Panc1 (cell line): ENCODE data around the gene CCDC34. TPM values are rescaled to one million over a fixed set of nuclear protein-coding genes. Genes with fewer than 3 reads are reported as not detected.
A peak's percentile ranks its signal among the peaks of the same experiment; 100 is the strongest.

Experiments used
- ATAC-seq: fragments of 200-7000 bp; cut with Tn5 transposase; 2 replicates; pipeline ENCODE4 v1.9.1; 2020; ENCODE audit warnings: mild to moderate bottlenecking, moderate library complexity
- BruUV-seq: library from RNA; stranded (reverse); fragments of 400-500 nt; replicated peaks from 2 replicates; lab custom pipeline; 2021; lab: Mats Ljungman, UMichigan
- CTCF ChIA-PET: fragments of 300-600 bp; sonication (Branson Sonifier 250); formaldehyde crosslinking; loops from one replicate; lab custom pipeline; 2022; ENCODE audit warnings: antibody characterized with exemption; lab: Charles Lee
- POLR2A ChIA-PET: fragments of 300-600 bp; sonication (Branson Sonifier 250); formaldehyde crosslinking; loops from one replicate; lab custom pipeline; 2022; ENCODE audit warnings: antibody characterized with exemption; lab: Charles Lee
- DNase-seq: peaks from one replicate; pipeline ENCODE4 v3.0.0-alpha.2; 2010; ENCODE audit warnings: low read depth, low spot score
- H3K27ac ChIP-seq: 2 replicates; pipeline ENCODE4 v1.5.1; 2011; ENCODE audit warnings: mild to moderate bottlenecking, low read length, inconsistent platforms
- H3K27me3 ChIP-seq: fragments of 200-500 bp; sonication (Bioruptor generic); 2 replicates; pipeline ENCODE4 v1.6.0; 2014; ENCODE audit warnings: low read length, inconsistent platforms; ENCODE audit not compliant: control insufficient read depth, insufficient read depth
- H3K36me3 ChIP-seq: fragments of 200-500 bp; sonication (Bioruptor generic); 2 replicates; pipeline ENCODE4 v1.5.1; 2014; ENCODE audit warnings: inconsistent platforms, mild to moderate bottlenecking, low read length, moderate library complexity; ENCODE audit not compliant: control insufficient read depth, insufficient read depth
- H3K4me1 ChIP-seq: 2 replicates; pipeline ENCODE4 v1.5.1; 2011; ENCODE audit warnings: inconsistent platforms, mild to moderate bottlenecking, low read length, moderate library complexity; ENCODE audit not compliant: control insufficient read depth, insufficient read depth
- H3K4me3 ChIP-seq, 2 experiments: 2 replicates each; pipeline ENCODE4 v1.5.1; 2011 to 2012; ENCODE audit warnings: low read depth in 2 of 2, low read length in 2 of 2, mild to moderate bottlenecking in 2 of 2, inconsistent platforms in 1 of 2, moderate library complexity in 1 of 2
- H3K9me3 ChIP-seq: fragments of 200-500 bp; sonication (Bioruptor generic); 2 replicates; pipeline ENCODE4 v1.5.1; 2014; ENCODE audit warnings: low read depth, mild to moderate bottlenecking, inconsistent platforms, low read length, moderate library complexity; ENCODE audit not compliant: control insufficient read depth, insufficient read depth
- POLR2AphosphoS5 ChIP-seq: IDR thresholded peaks from 2 replicates; pipeline ENCODE4 v1.6.1; 2012; ENCODE audit warnings: mild to moderate bottlenecking, low read depth, low read length, moderate library complexity
- SIN3A ChIP-seq: IDR thresholded peaks from 2 replicates; pipeline ENCODE4 v1.6.1; 2012; ENCODE audit warnings: low read depth, mild to moderate bottlenecking, low read length, moderate library complexity, borderline replicate concordance; ENCODE audit not compliant: insufficient read depth
- TCF7L2 ChIP-seq: IDR thresholded peaks from 2 replicates; pipeline ENCODE4 v1.6.1; 2011; ENCODE audit warnings: mild to moderate bottlenecking, low read depth, low read length, inconsistent platforms
- in situ Hi-C: cut with HindIII; loops from 2 replicates; pipeline ENCODE4 v1.10.0; 2016; ENCODE audit warnings: low sequenced_read_pairs, low pct_unique_long_range_greater_than_20kb
- intact Hi-C: fragments of 100-400 bp; cut with micrococcal nuclease; formaldehyde crosslinking; loops from one replicate; pipeline ENCODE4 v1.10.0; 2022; ENCODE audit not compliant: unreplicated experiment
- total RNA-seq: library from RNA; stranded (reverse); gene quantifications from one replicate; pipeline ENCODE4 v1.2.1, GENCODE V29; 2021; ENCODE audit not compliant: unreplicated experiment
- TF ChIP-seq, protein P1 (sequence below), 2 experiments: IDR thresholded peaks; 2 replicates each; pipeline ENCODE4 v1.6.1; 2011 to 2012; ENCODE audit warnings: low read depth in 2 of 2, control low read depth in 1 of 2, low read length in 1 of 2, mild to moderate bottlenecking in 1 of 2, moderate library complexity in 1 of 2; ENCODE audit not compliant: insufficient read depth in 1 of 2
- TF ChIP-seq, protein P2 (sequence below): fragments of 450-650 bp; IDR thresholded peaks from 2 replicates; pipeline ENCODE4 v1.5.1; 2017; ENCODE audit warnings: mild to moderate bottlenecking

Gene CCDC34
- total RNA-seq, 1 experiment from 2014 or later, result 28.3 TPM

DNA sequence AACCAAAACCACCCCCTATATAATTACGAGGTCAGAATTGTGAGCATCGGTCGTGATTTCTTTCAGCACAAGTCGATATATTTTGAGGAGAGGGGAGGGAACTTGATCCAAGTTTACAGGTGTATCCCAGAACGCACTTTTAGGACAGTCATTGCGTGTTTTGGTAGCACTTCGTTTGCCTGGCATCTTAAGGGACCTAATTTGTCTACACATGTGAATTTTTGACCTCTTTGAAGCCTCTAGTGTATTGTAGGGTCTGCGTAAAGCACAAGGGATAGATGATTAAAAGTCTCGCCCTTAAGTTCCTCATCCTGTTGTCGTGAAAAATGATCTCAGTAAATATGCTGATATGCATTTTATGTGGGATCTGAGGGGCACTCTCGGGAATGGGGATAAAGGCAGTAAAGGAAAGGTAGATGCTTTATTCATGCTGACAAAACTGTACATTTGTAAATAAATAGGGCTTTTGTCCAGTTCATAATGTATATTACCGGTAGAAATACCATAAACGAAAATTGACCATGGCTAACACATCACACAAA lies 632 bp upstream of the CCDC34 start:
- no peaks in the 10 kb centered on the region for H3K9me3 ChIP-seq
- peaks cover 36% of the 10 kb centered on the region for H3K4me1 ChIP-seq
- in situ Hi-C loops, result no loop called here
- DNase-seq, result no peak
- peak overlapping the region; percentile 63 to 79 for H3K4me3 ChIP-seq
- ATAC-seq, result peak; percentile 15
- no TSS peak for BruUV-seq
- intact Hi-C loops, result loop anchor here (10.0 kb wide), 1 partner anchor 179 kb away; no protein-coding TSS in a partner anchor
- ChIA-PET POLR2A (no interaction called here), CTCF (interaction anchor here (0.6 kb wide), 1 partner anchor 209 kb away, joined by 12 read pairs; no protein-coding TSS in a partner anchor)
- TF ChIP-seq, protein P1, sequence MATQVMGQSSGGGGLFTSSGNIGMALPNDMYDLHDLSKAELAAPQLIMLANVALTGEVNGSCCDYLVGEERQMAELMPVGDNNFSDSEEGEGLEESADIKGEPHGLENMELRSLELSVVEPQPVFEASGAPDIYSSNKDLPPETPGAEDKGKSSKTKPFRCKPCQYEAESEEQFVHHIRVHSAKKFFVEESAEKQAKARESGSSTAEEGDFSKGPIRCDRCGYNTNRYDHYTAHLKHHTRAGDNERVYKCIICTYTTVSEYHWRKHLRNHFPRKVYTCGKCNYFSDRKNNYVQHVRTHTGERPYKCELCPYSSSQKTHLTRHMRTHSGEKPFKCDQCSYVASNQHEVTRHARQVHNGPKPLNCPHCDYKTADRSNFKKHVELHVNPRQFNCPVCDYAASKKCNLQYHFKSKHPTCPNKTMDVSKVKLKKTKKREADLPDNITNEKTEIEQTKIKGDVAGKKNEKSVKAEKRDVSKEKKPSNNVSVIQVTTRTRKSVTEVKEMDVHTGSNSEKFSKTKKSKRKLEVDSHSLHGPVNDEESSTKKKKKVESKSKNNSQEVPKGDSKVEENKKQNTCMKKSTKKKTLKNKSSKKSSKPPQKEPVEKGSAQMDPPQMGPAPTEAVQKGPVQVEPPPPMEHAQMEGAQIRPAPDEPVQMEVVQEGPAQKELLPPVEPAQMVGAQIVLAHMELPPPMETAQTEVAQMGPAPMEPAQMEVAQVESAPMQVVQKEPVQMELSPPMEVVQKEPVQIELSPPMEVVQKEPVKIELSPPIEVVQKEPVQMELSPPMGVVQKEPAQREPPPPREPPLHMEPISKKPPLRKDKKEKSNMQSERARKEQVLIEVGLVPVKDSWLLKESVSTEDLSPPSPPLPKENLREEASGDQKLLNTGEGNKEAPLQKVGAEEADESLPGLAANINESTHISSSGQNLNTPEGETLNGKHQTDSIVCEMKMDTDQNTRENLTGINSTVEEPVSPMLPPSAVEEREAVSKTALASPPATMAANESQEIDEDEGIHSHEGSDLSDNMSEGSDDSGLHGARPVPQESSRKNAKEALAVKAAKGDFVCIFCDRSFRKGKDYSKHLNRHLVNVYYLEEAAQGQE (IDR thresholded peaks at IDR 0.05; ENCODE audit: insufficient read depth in 1 of 2, low read depth in 2 of 2, low read length in 1 of 2), result no peak
- TF ChIP-seq POLR2AphosphoS5 (no peak), TCF7L2 (no peak), SIN3A (no peak)
- TF ChIP-seq, protein P2, sequence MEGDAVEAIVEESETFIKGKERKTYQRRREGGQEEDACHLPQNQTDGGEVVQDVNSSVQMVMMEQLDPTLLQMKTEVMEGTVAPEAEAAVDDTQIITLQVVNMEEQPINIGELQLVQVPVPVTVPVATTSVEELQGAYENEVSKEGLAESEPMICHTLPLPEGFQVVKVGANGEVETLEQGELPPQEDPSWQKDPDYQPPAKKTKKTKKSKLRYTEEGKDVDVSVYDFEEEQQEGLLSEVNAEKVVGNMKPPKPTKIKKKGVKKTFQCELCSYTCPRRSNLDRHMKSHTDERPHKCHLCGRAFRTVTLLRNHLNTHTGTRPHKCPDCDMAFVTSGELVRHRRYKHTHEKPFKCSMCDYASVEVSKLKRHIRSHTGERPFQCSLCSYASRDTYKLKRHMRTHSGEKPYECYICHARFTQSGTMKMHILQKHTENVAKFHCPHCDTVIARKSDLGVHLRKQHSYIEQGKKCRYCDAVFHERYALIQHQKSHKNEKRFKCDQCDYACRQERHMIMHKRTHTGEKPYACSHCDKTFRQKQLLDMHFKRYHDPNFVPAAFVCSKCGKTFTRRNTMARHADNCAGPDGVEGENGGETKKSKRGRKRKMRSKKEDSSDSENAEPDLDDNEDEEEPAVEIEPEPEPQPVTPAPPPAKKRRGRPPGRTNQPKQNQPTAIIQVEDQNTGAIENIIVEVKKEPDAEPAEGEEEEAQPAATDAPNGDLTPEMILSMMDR, result no peak
- H3K36me3 ChIP-seq, result peaks cover 4% of the 10 kb centered on the region
- H3K27ac ChIP-seq, result peak overlapping the region; percentile 95
- H3K27me3 ChIP-seq, result no peaks in the 10 kb centered on the region

DNA sequence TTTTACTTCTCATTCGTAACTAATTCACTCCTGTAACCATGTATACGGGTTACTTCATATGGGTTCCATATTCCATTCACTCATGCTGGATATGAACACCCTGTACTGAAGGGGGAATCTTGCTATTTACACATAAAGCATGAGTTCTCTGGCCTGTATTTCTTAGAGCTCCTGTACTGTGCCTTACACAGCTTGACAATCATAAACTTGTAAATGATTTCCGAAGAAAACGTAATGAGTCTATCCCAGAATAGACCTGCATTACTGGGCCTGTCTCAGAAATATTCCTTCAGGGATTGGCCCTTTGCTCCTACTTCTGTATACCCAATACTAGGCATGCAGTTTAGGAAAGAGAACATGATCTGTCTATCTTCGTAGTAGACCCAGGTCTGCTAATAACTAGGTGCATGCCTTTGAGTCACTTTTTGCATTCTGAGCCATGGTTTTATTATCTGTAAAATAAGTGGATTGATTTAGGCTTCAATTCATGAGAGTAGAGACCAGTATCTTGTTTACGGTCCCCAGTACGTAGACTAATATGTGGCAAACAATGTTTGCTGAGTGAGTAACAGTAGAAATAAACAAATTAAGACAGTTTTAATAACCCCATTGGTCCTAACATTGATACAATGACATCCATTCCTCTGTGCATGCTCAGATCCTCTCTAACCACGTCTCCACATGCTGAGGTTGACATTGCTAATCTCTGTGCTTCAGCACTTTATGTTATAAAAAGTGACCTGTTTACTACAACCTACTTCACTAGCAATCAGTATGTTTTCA lies 1.2 kb downstream of the CCDC34 start:
- intact Hi-C loops, result loop anchor here (10.0 kb wide), 1 partner anchor 177 kb away; no protein-coding TSS in a partner anchor
- in situ Hi-C loops, result no loop called here
- POLR2A ChIA-PET, result no interaction called here

More for the DNA sequence above, 1.2 kb downstream of the CCDC34 start:
- Histone ChIP-seq H3K36me3 (no peaks in the 10 kb centered on the region), H3K27ac (peak overlapping the region; percentile 95), H3K9me3 (no peaks in the 10 kb centered on the region), H3K4me3 (peak overlapping the region; percentile 63 to 79), H3K4me1 (peaks cover 33% of the 10 kb centered on the region), H3K27me3 (no peaks in the 10 kb centered on the region)
- TF ChIP-seq TCF7L2, result no peak
- TF ChIP-seq, protein P1 (IDR thresholded peaks at IDR 0.05; ENCODE audit: insufficient read depth in 1 of 2, low read depth in 2 of 2, low read length in 1 of 2), result no peak
- no peak for TF ChIP-seq SIN3A
- TF ChIP-seq, protein P2, result no peak
- no peak for TF ChIP-seq POLR2AphosphoS5
- BruUV-seq, result no TSS peak
- ATAC-seq (no peak), DNase-seq (no peak)
- CTCF ChIA-PET, result no interaction called here
